Gastroesophageal sphincter (tissue), 3 donors: Measurements from ENCODE around the gene JMJD8.

Experiments used
- CTCF ChIP-seq, 4 experiments: fragments of 200-600 bp in 2 of 4; fragments of 450-650 bp in 2 of 4; sonication (generic) in 1 of 4; IDR thresholded peaks; one replicate each; pipeline ENCODE4 v1.5.1; 2017 to 2019; ENCODE audit warnings: antibody characterized with exemption in 4 of 4, mild to moderate bottlenecking in 2 of 4, moderate library complexity in 2 of 4
- EP300 ChIP-seq: sonication (generic); formaldehyde crosslinking; IDR thresholded peaks from one replicate; pipeline ENCODE4 v1.6.1; 2017; ENCODE audit warnings: antibody characterized with exemption, mild to moderate bottlenecking
- POLR2A ChIP-seq, 2 donors: fragments of 450-650 bp; IDR thresholded peaks; one replicate each; pipeline ENCODE4 v1.6.1; 2017; ENCODE audit warnings: antibody characterized with exemption in 2 of 2, mild to moderate bottlenecking in 2 of 2, moderate library complexity in 1 of 2
- POLR2AphosphoS5 ChIP-seq: sonication (generic); formaldehyde crosslinking; IDR thresholded peaks from one replicate; pipeline ENCODE4 v1.6.1; 2017; ENCODE audit warnings: antibody characterized with exemption

- TF ChIP-seq CTCF (IDR thresholded peaks at IDR 0.05) (no peak), EP300 (no peak), POLR2AphosphoS5 (no peak), POLR2A (IDR thresholded peaks at IDR 0.05) (no peak)
These were observed 45.9 kb upstream of the JMJD8 start for GRCh38 chr16:729768-730665.
